C4-2B (cell line): ENCODE measurements around the gene TRPV4.

Source experiments
- H3K27ac ChIP-seq: fragments of 450-650 bp; 2 replicates; pipeline ENCODE4 v1.5.1; 2017
- ZFX ChIP-seq: fragments of 450-650 bp; IDR thresholded peaks from 2 replicates; pipeline ENCODE4 v1.6.1; 2017
- TF ChIP-seq, protein P1 (sequence below): fragments of 450-650 bp; conservative IDR thresholded peaks from 2 replicates; pipeline ENCODE4 v1.5.1; 2017; ENCODE audit warnings: mild to moderate bottlenecking

The TRPV4 gene

GRCh38 chr12:109792992-109793391 lies 40.2 kb downstream of the TRPV4 start:
- no peak for TF ChIP-seq ZFX
- TF ChIP-seq, protein P1, sequence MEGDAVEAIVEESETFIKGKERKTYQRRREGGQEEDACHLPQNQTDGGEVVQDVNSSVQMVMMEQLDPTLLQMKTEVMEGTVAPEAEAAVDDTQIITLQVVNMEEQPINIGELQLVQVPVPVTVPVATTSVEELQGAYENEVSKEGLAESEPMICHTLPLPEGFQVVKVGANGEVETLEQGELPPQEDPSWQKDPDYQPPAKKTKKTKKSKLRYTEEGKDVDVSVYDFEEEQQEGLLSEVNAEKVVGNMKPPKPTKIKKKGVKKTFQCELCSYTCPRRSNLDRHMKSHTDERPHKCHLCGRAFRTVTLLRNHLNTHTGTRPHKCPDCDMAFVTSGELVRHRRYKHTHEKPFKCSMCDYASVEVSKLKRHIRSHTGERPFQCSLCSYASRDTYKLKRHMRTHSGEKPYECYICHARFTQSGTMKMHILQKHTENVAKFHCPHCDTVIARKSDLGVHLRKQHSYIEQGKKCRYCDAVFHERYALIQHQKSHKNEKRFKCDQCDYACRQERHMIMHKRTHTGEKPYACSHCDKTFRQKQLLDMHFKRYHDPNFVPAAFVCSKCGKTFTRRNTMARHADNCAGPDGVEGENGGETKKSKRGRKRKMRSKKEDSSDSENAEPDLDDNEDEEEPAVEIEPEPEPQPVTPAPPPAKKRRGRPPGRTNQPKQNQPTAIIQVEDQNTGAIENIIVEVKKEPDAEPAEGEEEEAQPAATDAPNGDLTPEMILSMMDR: no peak
- no peak overlapping the region for H3K27ac ChIP-seq

GRCh38 chr12:109789526-109790048 lies 43.6 kb downstream of the TRPV4 start:
- TF ChIP-seq ZFX: no peak
- TF ChIP-seq, protein P1: no peak
- H3K27ac ChIP-seq: no peak overlapping the region

DNA sequence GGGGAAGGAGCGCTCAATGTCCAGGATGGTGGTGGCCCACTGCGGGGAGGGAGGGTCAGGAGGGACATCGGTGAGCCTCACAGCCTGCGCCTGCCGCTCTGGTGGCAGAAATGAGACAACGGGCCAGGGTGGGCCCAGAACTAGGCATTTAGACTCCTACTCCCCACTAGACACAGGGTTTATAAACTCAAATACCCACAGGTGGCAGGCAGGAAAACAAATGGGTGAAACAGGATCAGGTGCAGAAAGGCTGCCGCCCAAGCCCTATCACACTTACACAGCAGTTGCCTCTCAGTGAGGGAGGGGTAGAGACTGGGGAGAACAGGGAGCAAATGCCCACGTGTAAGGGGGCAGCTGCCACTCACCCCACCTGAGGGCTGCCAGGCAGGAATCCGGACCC lies 46.4 kb downstream of the TRPV4 start:
- no peak overlapping the region for H3K27ac ChIP-seq
- no peak for TF ChIP-seq ZFX
- TF ChIP-seq, protein P1: no peak

GRCh38 chr12:109785854-109786253 lies 47.3 kb downstream of the TRPV4 start:
- no peak for TF ChIP-seq ZFX
- TF ChIP-seq, protein P1: no peak
- H3K27ac ChIP-seq: no peak overlapping the region

GRCh38 chr12:109783965-109784244 lies 49.3 kb downstream of the TRPV4 start:
- no peak for TF ChIP-seq ZFX
- TF ChIP-seq, protein P1: no peak
- H3K27ac ChIP-seq: no peak overlapping the region

DNA sequence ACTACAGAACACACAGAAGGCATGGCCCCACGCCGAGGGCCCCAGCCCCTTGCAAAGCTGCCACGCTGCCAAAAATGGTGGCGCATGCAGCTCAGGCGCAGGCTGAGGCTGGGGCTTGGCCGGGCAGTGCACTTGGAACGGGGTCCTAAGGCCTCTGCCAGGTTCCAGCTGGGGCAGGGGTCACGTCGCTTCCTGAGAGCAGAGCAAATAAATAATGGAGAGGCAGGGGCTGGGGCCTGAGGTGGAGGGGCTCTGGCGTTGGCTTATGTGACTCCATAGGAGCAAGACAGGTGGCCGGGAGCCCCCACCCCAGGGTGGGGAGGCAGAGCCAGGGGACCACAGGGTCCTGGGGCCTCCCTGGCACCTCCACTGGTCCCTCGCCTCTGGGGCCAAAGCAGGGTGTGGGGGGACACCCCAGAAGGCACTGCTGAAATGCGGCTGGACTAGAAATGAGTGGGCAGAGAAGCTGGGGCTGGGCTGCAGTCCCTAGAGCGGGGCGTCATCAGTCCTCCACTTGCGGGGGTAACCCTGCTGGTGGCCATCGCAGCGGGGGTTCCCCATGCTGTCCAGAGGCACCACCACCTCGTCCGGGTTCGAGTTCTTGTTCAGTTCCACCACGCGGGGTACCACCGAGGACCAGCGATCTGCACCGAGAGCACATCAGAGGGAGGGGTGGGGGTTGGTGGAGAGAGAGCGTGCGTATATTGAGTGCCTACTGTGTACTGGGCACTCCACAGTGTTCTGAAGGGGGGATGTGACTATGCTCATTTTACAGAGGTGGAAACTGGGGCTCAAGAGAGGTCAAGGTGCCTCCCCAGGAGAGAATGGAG lies 49.8 kb downstream of the TRPV4 start:
- TF ChIP-seq, protein P1: no peak
- no peak for TF ChIP-seq ZFX
- no peak overlapping the region for H3K27ac ChIP-seq

DNA sequence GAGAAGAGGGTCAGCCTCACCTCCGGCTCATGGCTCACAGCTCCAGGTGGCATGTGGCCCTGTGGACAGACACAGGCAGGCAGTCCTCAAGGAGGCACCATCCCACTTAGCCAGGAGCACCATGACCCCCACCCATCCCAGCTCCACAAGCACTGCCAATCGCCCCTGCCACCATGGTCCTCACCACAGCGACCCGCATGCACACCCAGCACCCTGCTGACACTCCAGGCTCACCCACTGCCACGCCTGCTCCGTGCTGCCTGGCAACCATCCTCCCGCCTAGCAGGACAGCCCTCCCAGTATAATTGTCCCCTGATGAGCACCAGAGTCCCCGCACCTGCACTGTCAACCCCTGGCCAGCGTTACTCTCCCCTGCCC lies 50.9 kb downstream of the TRPV4 start:
- TF ChIP-seq ZFX: no peak
- TF ChIP-seq, protein P1: no peak

More for the DNA sequence above, 50.9 kb downstream of the TRPV4 start:
- no peak overlapping the region for H3K27ac ChIP-seq
